ENCODE data around the gene ADSS1.

ADSS1 gene

DNA sequence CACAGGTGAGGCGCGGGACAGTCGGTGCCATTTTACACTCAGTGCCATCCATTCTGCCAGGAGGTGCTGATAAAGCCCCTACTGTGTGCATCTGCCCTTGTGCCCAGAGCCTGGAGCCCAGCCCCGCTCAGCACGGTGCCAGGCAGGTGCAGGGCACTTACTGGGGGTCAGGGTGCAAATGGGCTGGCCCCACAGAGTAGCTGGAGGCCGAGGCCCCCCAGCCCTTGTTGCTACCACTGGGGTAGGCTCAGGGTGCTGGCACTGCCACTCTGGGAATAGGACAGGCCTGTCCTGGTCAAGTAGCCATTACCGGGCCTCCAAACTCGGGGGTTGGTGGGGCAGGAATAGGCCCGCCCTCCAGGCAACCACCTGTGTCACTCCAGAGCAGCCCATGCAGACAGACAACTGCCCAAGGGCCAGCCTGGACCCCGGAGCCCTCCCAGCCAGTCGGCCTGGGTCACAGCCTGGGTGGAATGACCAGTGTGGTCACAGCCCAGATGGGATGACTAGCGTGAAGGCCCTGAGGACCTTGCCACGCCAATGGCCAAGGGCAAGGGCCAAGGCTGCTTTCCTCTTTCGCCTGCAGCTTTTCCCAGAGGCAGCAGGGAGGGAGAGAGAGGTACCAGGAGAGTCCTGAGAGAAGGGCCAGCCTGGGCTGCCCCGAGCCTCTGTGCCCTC lies 31.6 kb upstream of the ADSS1 start:
- no peak overlapping the region for H2BK120ac ChIP-seq (ENCODE audit: low read depth, low read length)
- H2BK12ac ChIP-seq (ENCODE audit: low read length in 2 of 2), result no peak overlapping the region
- peak overlapping the region in 1 of 2 experiments; percentile 42 for H3K14ac ChIP-seq (ENCODE audit: low read length in 2 of 2)
- H3K23ac ChIP-seq (ENCODE audit: low read length in 2 of 2), result peak overlapping the region in 1 of 2 experiments; percentile 86
- no peak overlapping the region for H3K4me3 ChIP-seq (ENCODE audit: insufficient read depth in 1 of 2, low read depth in 1 of 2, low read length in 2 of 2)
- H3K27me3 ChIP-seq (ENCODE audit: control insufficient read depth in 1 of 2, insufficient read depth in 1 of 2, low read length in 2 of 2), result no peaks in the 10 kb centered on the region
- H3K4me2 ChIP-seq (ENCODE audit: low read length, poor library complexity, severe bottlenecking), result no peak overlapping the region
- H4K8ac ChIP-seq (ENCODE audit: low read length), result no peak overlapping the region
- H4K91ac ChIP-seq (ENCODE audit: low read length), result no peak overlapping the region
- H2AK5ac ChIP-seq (ENCODE audit: low read length, severe bottlenecking), result no peak overlapping the region
- no peak for DNase-seq
- no peak overlapping the region for H2AFZ ChIP-seq (ENCODE audit: low read depth, low read length)
- no peak overlapping the region for H3K27ac ChIP-seq (ENCODE audit: low read length, poor library complexity, severe bottlenecking)
- peaks cover 15 to 59% of the 10 kb centered on the region in 2 experiments for H3K36me3 ChIP-seq (ENCODE audit: control insufficient read depth in 1 of 2, insufficient read depth in 2 of 2, low read depth in 1 of 2, low read length in 2 of 2)
- H3K79me1 ChIP-seq (replicated peaks; ENCODE audit: low read length, poor library complexity, severe bottlenecking), result peaks cover 2% of the 10 kb centered on the region
- H3K4me1 ChIP-seq (ENCODE audit: control insufficient read depth, insufficient read depth, low read depth, low read length), result peaks cover 90% of the 10 kb centered on the region
- H3K4ac ChIP-seq (ENCODE audit: low read depth in 1 of 2, low read length in 2 of 2), result no peak overlapping the region
- no peak overlapping the region for H2BK15ac ChIP-seq (ENCODE audit: low read depth, poor library complexity, severe bottlenecking)
- no peak overlapping the region for H2BK5ac ChIP-seq (ENCODE audit: low read depth, low read length, poor library complexity, severe bottlenecking)
- WGBS, result 86% methylated on average over 15 of the region's 15 CpGs
- no peak overlapping the region for H3K9ac ChIP-seq (ENCODE audit: low read length)
- no peaks in the 10 kb centered on the region for H3K9me3 ChIP-seq (ENCODE audit: control insufficient read depth, low read length)
- peak overlapping the region in 1 of 2 experiments; percentile 5 for H3K18ac ChIP-seq (ENCODE audit: low read depth in 1 of 2, low read length in 2 of 2)

DNA sequence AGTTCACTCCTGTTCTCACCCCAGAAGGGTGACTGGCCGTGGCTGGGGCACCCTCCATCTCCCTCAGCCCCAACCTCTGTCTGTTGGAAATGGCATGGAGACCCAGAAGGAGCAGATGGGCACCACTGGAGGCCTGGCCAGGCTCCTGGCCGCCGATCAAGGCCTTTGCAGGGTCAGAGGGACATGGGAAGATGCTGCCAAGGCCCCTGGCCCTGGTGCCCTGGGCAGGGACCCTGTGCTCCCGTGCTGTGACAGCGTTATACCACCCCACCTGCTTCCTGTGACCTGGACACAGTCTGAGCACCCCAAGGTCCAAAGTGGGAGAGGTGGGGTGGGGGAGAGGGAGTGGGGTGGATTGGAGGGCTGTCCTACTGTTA lies 31.1 kb upstream of the ADSS1 start:
- Histone ChIP-seq H3K27me3 (ENCODE audit: control insufficient read depth in 1 of 2, insufficient read depth in 1 of 2, low read length in 2 of 2) (no peaks in the 10 kb centered on the region), H4K91ac (ENCODE audit: low read length) (no peak overlapping the region), H3K9me3 (ENCODE audit: control insufficient read depth, low read length) (no peaks in the 10 kb centered on the region), H3K79me1 (replicated peaks; ENCODE audit: low read length, poor library complexity, severe bottlenecking) (peaks cover 2% of the 10 kb centered on the region), H3K18ac (ENCODE audit: low read depth in 1 of 2, low read length in 2 of 2) (no peak overlapping the region), H4K8ac (ENCODE audit: low read length) (no peak overlapping the region), H3K36me3 (ENCODE audit: control insufficient read depth in 1 of 2, insufficient read depth in 2 of 2, low read depth in 1 of 2, low read length in 2 of 2) (peaks cover 15 to 61% of the 10 kb centered on the region in 2 experiments), H2BK5ac (ENCODE audit: low read depth, low read length, poor library complexity, severe bottlenecking) (no peak overlapping the region), H2AFZ (ENCODE audit: low read depth, low read length) (no peak overlapping the region), H3K14ac (ENCODE audit: low read length in 2 of 2) (no peak overlapping the region), H3K4me3 (ENCODE audit: insufficient read depth in 1 of 2, low read depth in 1 of 2, low read length in 2 of 2) (no peak overlapping the region), H3K23ac (ENCODE audit: low read length in 2 of 2) (no peak overlapping the region), H2BK120ac (ENCODE audit: low read depth, low read length) (no peak overlapping the region), H3K4me1 (ENCODE audit: control insufficient read depth, insufficient read depth, low read depth, low read length) (peaks cover 90% of the 10 kb centered on the region), H3K27ac (ENCODE audit: low read length, poor library complexity, severe bottlenecking) (no peak overlapping the region), H2BK15ac (ENCODE audit: low read depth, poor library complexity, severe bottlenecking) (no peak overlapping the region), H3K4me2 (ENCODE audit: low read length, poor library complexity, severe bottlenecking) (no peak overlapping the region), H2AK5ac (ENCODE audit: low read length, severe bottlenecking) (no peak overlapping the region), H3K9ac (ENCODE audit: low read length) (no peak overlapping the region), H3K4ac (ENCODE audit: low read depth in 1 of 2, low read length in 2 of 2) (no peak overlapping the region), H2BK12ac (ENCODE audit: low read length in 2 of 2) (no peak overlapping the region)
- 94% methylated on average over 5 of the region's 5 CpGs for WGBS
- DNase-seq, result no peak

DNA sequence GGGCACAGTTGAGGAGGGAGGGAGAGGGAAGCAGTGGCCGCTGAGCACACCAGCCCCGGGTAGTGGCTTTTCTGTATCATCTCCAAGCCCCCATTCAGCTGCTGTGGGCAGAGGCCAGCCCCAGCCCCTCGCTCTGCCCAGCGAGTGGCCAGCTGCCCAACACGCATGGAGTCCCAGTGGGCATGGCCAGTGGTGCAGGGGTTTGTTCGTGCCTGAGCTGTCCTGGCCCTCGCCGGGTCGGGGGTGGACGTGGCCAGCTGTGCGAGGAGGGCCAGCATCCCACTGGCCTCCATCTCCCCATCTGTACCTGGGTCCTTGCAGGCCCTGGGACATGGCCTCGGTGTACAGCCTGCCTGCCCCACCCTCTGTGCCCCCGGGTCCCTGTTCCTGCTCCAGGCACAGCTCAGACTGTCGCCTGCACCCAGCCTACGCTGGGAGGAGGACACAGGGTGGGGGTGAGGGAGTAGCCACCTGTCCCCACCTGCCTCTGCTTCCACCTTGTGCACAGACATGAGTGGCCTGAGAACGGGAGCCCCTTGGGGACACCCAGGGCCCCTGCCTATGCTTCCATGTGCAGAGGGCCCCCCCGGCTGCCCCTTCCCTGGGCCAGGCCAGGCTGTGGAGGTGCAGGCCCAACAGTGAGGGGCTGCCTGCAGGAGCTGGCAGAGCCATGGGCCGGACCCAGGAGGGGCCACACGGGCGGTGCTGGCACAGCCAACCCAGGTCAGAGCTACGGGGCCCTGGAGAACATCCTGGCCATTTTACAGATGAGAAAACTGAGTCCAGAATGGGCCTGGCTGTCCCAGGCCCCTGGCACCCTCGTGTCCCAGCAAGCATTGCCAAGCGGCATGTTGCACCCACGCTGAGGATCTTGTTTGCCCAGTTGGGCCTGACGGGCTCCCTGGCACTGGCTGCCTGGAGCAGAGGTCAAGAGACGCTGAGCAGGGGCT lies 30.3 kb upstream of the ADSS1 start:
- no peak overlapping the region for H3K18ac ChIP-seq (ENCODE audit: low read depth in 1 of 2, low read length in 2 of 2)
- H3K14ac ChIP-seq (ENCODE audit: low read length in 2 of 2), result no peak overlapping the region
- peaks cover 15 to 65% of the 10 kb centered on the region in 2 experiments for H3K36me3 ChIP-seq (ENCODE audit: control insufficient read depth in 1 of 2, insufficient read depth in 2 of 2, low read depth in 1 of 2, low read length in 2 of 2)
- H3K4me3 ChIP-seq (ENCODE audit: insufficient read depth in 1 of 2, low read depth in 1 of 2, low read length in 2 of 2), result no peak overlapping the region
- no peak overlapping the region for H4K91ac ChIP-seq (ENCODE audit: low read length)
- no peak overlapping the region for H3K4me2 ChIP-seq (ENCODE audit: low read length, poor library complexity, severe bottlenecking)
- H3K9me3 ChIP-seq (ENCODE audit: control insufficient read depth, low read length), result no peaks in the 10 kb centered on the region
- H3K27ac ChIP-seq (ENCODE audit: low read length, poor library complexity, severe bottlenecking), result peak overlapping the region; percentile 73
- WGBS, result 94% methylated on average over 25 of the region's 26 CpGs
- H3K4ac ChIP-seq (ENCODE audit: low read depth in 1 of 2, low read length in 2 of 2), result peak overlapping the region in 1 of 2 experiments; percentile 52
- peak overlapping the region; percentile 59 for H4K8ac ChIP-seq (ENCODE audit: low read length)
- no peak overlapping the region for H3K23ac ChIP-seq (ENCODE audit: low read length in 2 of 2)
- DNase-seq, result no peak
- H2BK12ac ChIP-seq (ENCODE audit: low read length in 2 of 2), result no peak overlapping the region
- H3K27me3 ChIP-seq (ENCODE audit: control insufficient read depth in 1 of 2, insufficient read depth in 1 of 2, low read length in 2 of 2), result no peaks in the 10 kb centered on the region
- no peak overlapping the region for H2BK5ac ChIP-seq (ENCODE audit: low read depth, low read length, poor library complexity, severe bottlenecking)
- H2AK5ac ChIP-seq (ENCODE audit: low read length, severe bottlenecking), result peak overlapping the region; percentile 28
- H3K4me1 ChIP-seq (ENCODE audit: control insufficient read depth, insufficient read depth, low read depth, low read length), result peaks cover 90% of the 10 kb centered on the region
- no peak overlapping the region for H2BK15ac ChIP-seq (ENCODE audit: low read depth, poor library complexity, severe bottlenecking)
- no peak overlapping the region for H2AFZ ChIP-seq (ENCODE audit: low read depth, low read length)
- peak overlapping the region; percentile 12 for H2BK120ac ChIP-seq (ENCODE audit: low read depth, low read length)
- H3K79me1 ChIP-seq (replicated peaks; ENCODE audit: low read length, poor library complexity, severe bottlenecking), result peaks cover 5% of the 10 kb centered on the region
- H3K9ac ChIP-seq (ENCODE audit: low read length), result no peak overlapping the region

DNA sequence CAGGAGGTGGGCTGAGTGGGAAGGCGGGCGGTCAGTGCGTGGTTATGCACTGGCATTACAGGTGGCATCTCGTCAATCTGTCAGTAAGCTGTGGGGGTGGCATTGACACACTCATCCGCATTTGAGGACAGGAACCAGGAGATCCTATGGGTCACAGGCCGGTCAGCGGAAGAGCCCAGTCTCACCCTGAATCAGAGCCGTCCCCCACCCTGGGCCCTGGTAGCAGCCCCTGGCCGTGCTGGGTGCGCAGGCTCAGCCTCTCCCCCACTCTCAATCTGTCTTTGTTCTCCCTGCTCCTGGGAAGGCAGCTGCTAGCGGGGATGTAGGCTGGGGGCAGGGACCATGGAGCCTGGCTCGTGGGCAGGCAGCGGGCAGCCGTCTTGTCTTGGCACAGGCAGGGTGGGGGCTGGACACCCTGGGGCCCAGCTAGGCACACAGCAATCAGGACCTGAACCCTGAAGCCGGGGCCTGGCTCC lies 29.5 kb upstream of the ADSS1 start:
- peak overlapping the region in 1 of 2 experiments; percentile 52 for H3K4ac ChIP-seq (ENCODE audit: low read depth in 1 of 2, low read length in 2 of 2)
- no peaks in the 10 kb centered on the region for H3K27me3 ChIP-seq (ENCODE audit: control insufficient read depth in 1 of 2, insufficient read depth in 1 of 2, low read length in 2 of 2)
- DNase-seq, result no peak
- peak overlapping the region; percentile 73 for H3K27ac ChIP-seq (ENCODE audit: low read length, poor library complexity, severe bottlenecking)
- H3K14ac ChIP-seq (ENCODE audit: low read length in 2 of 2), result peak overlapping the region in 1 of 2 experiments; percentile 71
- H2BK15ac ChIP-seq (ENCODE audit: low read depth, poor library complexity, severe bottlenecking), result no peak overlapping the region
- H2BK120ac ChIP-seq (ENCODE audit: low read depth, low read length), result no peak overlapping the region
- peak overlapping the region; percentile 28 for H2AK5ac ChIP-seq (ENCODE audit: low read length, severe bottlenecking)
- H3K23ac ChIP-seq (ENCODE audit: low read length in 2 of 2), result peak overlapping the region in 1 of 2 experiments; percentile 14
- H2AFZ ChIP-seq (ENCODE audit: low read depth, low read length), result no peak overlapping the region
- H3K79me1 ChIP-seq (replicated peaks; ENCODE audit: low read length, poor library complexity, severe bottlenecking), result peaks cover 10% of the 10 kb centered on the region
- peak overlapping the region; percentile 30 for H4K91ac ChIP-seq (ENCODE audit: low read length)
- no peak overlapping the region for H3K9ac ChIP-seq (ENCODE audit: low read length)
- peaks cover 93% of the 10 kb centered on the region for H3K4me1 ChIP-seq (ENCODE audit: control insufficient read depth, insufficient read depth, low read depth, low read length)
- H2BK5ac ChIP-seq (ENCODE audit: low read depth, low read length, poor library complexity, severe bottlenecking), result no peak overlapping the region
- peak overlapping the region; percentile 26 for H3K4me2 ChIP-seq (ENCODE audit: low read length, poor library complexity, severe bottlenecking)
- peak overlapping the region; percentile 56 to 64 for H3K18ac ChIP-seq (ENCODE audit: low read depth in 1 of 2, low read length in 2 of 2)
- peaks cover 15 to 73% of the 10 kb centered on the region in 2 experiments for H3K36me3 ChIP-seq (ENCODE audit: control insufficient read depth in 1 of 2, insufficient read depth in 2 of 2, low read depth in 1 of 2, low read length in 2 of 2)
- H3K9me3 ChIP-seq (ENCODE audit: control insufficient read depth, low read length), result no peaks in the 10 kb centered on the region
- H3K4me3 ChIP-seq (ENCODE audit: insufficient read depth in 1 of 2, low read depth in 1 of 2, low read length in 2 of 2), result no peak overlapping the region
- H4K8ac ChIP-seq (ENCODE audit: low read length), result peak overlapping the region; percentile 59
- 85% methylated on average over 15 of the region's 15 CpGs for WGBS
- no peak overlapping the region for H2BK12ac ChIP-seq (ENCODE audit: low read length in 2 of 2)

Data from mesenchymal stem cell (in vitro differentiated cells and primary cell).